Right cardiac atrium (tissue), 5 donors: ENCODE data around the gene PANX2. TPM values are rescaled to one million over a fixed set of nuclear protein-coding genes. Genes with fewer than 3 reads are reported as not detected.

Source experiments
- ATAC-seq, 2 donors: fragments of 200-7000 bp; cut with Tn5 transposase; one replicate each; pipeline versions ENCODE4 v1.8.0 to v1.9.1; 2020; ENCODE audit warnings: moderate library complexity in 2 of 2, mild to moderate bottlenecking in 1 of 2
- DNase-seq, 3 donors: peaks; one replicate each; pipeline ENCODE4 v3.0.0-alpha.2; 2020
- H3K27ac ChIP-seq: one replicate; pipeline ENCODE4 v1.5.1; 2013; ENCODE audit warnings: mild to moderate bottlenecking, low read length, control low read depth, moderate library complexity
- H3K27me3 ChIP-seq: one replicate; pipeline ENCODE4 v1.6.1; 2013; ENCODE audit not compliant: control insufficient read depth, insufficient read depth
- H3K4me1 ChIP-seq: one replicate; pipeline ENCODE4 v1.6.1; 2013; ENCODE audit warnings: low read length; ENCODE audit not compliant: control insufficient read depth, insufficient read depth
- H3K4me3 ChIP-seq: one replicate; pipeline ENCODE4 v1.5.1; 2013; ENCODE audit warnings: low read length, control low read depth
- H3K9me3 ChIP-seq: one replicate; pipeline ENCODE4 v1.6.1; 2013; ENCODE audit warnings: low read length; ENCODE audit not compliant: control insufficient read depth
- WGBS: extraction: QIAGEN DNeasy Blood & Tissue Kit; methylation state at CpG from one replicate; pipeline ENCODE4 v1.1.7; 2013; 5-methylcytosine and 5-hydroxymethylcytosine counted together
- intact Hi-C, 4 donors: fragments of 100-400 bp; cut with DNase I; formaldehyde crosslinking; loops; one replicate each; pipeline versions ENCODE4 v1.11.0 to v1.14.0; 2022 to 2023
- polyA plus RNA-seq: library from polyadenylated mRNA; stranded (reverse); fragments of 200-250 nt; gene quantifications from one replicate; pipeline ENCODE4 v1.2.3, GENCODE V29; 2013
- total RNA-seq, 4 donors: library from RNA; stranded (reverse); fragmentation: NEBNext Ultra II Directional; extraction: Animal tissue kit (Norgen Biotek cat#: 25700); gene quantifications; one replicate each; pipeline ENCODE4 v1.2.1, GENCODE V29; 2021
- donor health status: healthy with polysubstance abuse.
- donor health status: DM: no; HTN: yes; CAD: no.
- donor health status: DM: no; HTN: no; CAD: no.
- donor health status: DM: no; HTN: yes; CAD: no; lungs with severe emphysema.
- donor health status: DM: yes; HTN: yes; CAD: no.

Gene PANX2
- total and polyA plus RNA-seq, 5 donors, result 0.43 to 2.1 (median 0.88) TPM

DNA sequence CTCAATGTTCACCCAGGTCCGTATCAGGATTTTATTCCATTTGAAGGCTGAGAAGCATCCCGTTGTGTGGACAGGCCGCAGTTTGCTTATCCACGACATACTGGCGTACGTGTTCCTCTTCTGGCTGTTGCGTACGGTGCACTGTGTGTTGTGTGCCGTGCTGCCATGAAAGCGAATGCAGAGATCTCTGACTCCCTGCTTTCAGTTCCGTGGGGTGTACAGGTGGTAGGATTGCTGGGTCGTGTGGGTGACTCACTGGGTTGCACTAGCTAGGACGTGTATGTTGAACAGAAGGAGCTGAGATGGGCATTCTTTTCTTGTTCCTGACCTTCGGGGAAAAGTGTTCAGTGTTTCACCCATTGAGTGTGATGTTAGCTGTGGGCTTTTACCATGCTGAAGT is 40.6 kb downstream of the PANX2 start:
- H3K27ac ChIP-seq, result no peak overlapping the region
- no peak overlapping the region for H3K4me3 ChIP-seq
- H3K27me3 ChIP-seq, result no peaks in the 10 kb centered on the region
- intact Hi-C loops, result loop anchor here in 2 of 4 donors (5.0 to 10.0 kb wide), 2 partner anchors 64 to 276 kb away; no protein-coding TSS in a partner anchor
- no peak for ATAC-seq
- 89% methylated on average over 14 of the region's 14 CpGs for WGBS
- DNase-seq, result peak in 1 of 3 donors; percentile 4
- no peaks in the 10 kb centered on the region for H3K9me3 ChIP-seq
- H3K4me1 ChIP-seq, result no peaks in the 10 kb centered on the region

DNA sequence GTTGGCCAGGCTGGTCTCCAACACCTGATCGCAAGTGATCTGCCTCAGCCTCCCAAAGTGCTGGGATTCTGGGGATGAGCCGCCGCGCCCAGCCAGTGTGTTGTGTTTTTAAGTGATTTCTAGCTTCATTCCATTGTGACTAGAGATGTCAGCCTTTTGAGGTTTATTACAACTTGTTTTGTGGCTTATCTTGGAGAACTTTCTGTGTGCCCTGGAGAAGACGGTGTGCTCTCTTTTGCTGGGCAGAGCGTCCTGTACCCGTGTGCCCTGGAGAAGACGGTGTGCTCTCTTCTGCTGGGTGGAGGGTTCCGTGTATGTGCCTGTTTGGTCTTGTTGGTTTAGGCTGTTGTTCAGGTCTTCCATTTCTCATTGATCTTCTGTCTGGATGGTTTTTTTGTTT is 42.7 kb downstream of the PANX2 start:
- ATAC-seq (no peak), DNase-seq (no peak)
- Histone ChIP-seq H3K4me3 (no peak overlapping the region), H3K27ac (no peak overlapping the region), H3K27me3 (no peaks in the 10 kb centered on the region), H3K4me1 (no peaks in the 10 kb centered on the region), H3K9me3 (no peaks in the 10 kb centered on the region)
- WGBS, result 96% methylated on average over 9 of the region's 9 CpGs
- intact Hi-C loops, result loop anchor here in 2 of 4 donors (5.0 to 10.0 kb wide), 2 partner anchors 66 to 278 kb away; no protein-coding TSS in a partner anchor

GRCh38 chr22:50215297-50216054 is 44.9 kb downstream of the PANX2 start:
- no peak overlapping the region for H3K27ac ChIP-seq
- intact Hi-C loops, result loop anchor here in 1 of 4 donors (10.0 kb wide), 1 partner anchor 281 kb away; no protein-coding TSS in a partner anchor
- no peaks in the 10 kb centered on the region for H3K4me1 ChIP-seq
- no peaks in the 10 kb centered on the region for H3K9me3 ChIP-seq
- ATAC-seq (no peak), DNase-seq (peak; percentile 32 to 66 (median 55))
- 67% methylated on average over 17 of the region's 17 CpGs for WGBS
- H3K4me3 ChIP-seq, result no peak overlapping the region
- H3K27me3 ChIP-seq, result no peaks in the 10 kb centered on the region

- Histone ChIP-seq H3K4me1 (no peaks in the 10 kb centered on the region), H3K27me3 (no peaks in the 10 kb centered on the region), H3K4me3 (no peak overlapping the region), H3K9me3 (no peaks in the 10 kb centered on the region), H3K27ac (no peak overlapping the region)
- WGBS, result 83% methylated on average over 15 of the region's 15 CpGs
- intact Hi-C loops, result loop anchor here in 1 of 4 donors (10.0 kb wide), 1 partner anchor 281 kb away; no protein-coding TSS in a partner anchor
- ATAC-seq (no peak), DNase-seq (peak; percentile 7 to 52 (median 47))
These were observed 45.6 kb downstream of the PANX2 start for GRCh38 chr22:50216055-50216683.

DNA sequence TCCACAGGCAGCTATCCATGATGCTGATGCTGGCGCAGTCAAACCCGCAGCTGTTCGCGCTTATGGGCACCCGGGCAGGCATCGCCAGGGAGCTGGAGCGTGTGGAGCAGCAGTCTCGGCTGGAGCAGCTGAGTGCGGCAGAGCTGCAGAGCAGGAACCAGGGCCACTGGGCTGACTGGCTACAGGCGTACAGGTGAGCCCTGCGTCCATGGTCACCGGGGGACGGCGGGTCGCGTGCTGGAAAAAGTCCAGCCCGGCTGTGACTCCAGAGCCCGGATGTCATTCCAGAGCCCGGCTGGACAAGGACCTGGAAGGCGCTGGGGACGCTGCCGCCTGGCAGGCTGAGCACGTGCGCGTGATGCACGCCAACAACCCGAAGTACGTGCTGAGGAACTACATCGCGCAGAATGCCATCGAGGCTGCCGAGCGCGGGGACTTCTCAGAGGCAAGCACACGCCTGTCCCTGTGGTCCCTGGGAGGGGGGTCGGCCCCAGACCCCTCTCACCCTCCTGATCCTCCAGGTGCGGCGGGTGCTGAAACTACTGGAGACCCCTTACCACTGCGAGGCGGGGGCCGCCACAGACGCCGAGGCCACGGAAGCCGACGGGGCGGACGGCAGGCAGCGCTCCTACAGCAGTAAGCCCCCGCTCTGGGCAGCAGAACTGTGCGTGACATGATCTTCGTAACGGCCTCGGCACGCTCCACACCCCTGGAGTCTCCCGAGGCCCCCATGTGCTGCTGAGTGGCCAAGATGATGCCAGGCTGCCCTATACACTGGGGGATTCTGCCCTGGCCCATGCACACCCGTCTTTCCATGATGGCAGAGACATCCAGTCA is 46.4 kb downstream of the PANX2 start:
- Histone ChIP-seq H3K27me3 (no peaks in the 10 kb centered on the region), H3K9me3 (no peaks in the 10 kb centered on the region), H3K4me3 (no peak overlapping the region), H3K27ac (no peak overlapping the region), H3K4me1 (no peaks in the 10 kb centered on the region)
- 94% methylated on average over 57 of the region's 57 CpGs for WGBS
- ATAC-seq (no peak), DNase-seq (peak; percentile 20 to 63 (median 63))
- intact Hi-C loops, result loop anchor here in 1 of 4 donors (10.0 kb wide), 1 partner anchor 282 kb away; no protein-coding TSS in a partner anchor

- Histone ChIP-seq H3K4me3 (no peak overlapping the region), H3K9me3 (no peaks in the 10 kb centered on the region), H3K27ac (no peak overlapping the region), H3K4me1 (no peaks in the 10 kb centered on the region), H3K27me3 (no peaks in the 10 kb centered on the region)
- DNase-seq (peak in 2 of 3 donors; percentile 42 to 60), ATAC-seq (no peak)
- intact Hi-C loops, result loop anchor here in 1 of 4 donors (10.0 kb wide), 1 partner anchor 283 kb away; no protein-coding TSS in a partner anchor
- WGBS, result 84% methylated on average over 21 of the region's 21 CpGs
These were observed 47.1 kb downstream of the PANX2 start for GRCh38 chr22:50217543-50218152.

- H3K27ac ChIP-seq, result no peak overlapping the region
- 83% methylated on average over 43 of the region's 43 CpGs for WGBS
- no peaks in the 10 kb centered on the region for H3K27me3 ChIP-seq
- DNase-seq (peak in 2 of 3 donors; percentile 64), ATAC-seq (peak in 1 of 2 donors; percentile 5)
- no peak overlapping the region for H3K4me3 ChIP-seq
- no peaks in the 10 kb centered on the region for H3K4me1 ChIP-seq
- H3K9me3 ChIP-seq, result no peaks in the 10 kb centered on the region
- intact Hi-C loops, result loop anchor here in 1 of 4 donors (10.0 kb wide), 1 partner anchor 284 kb away; no protein-coding TSS in a partner anchor
These were observed 47.8 kb downstream of the PANX2 start for GRCh38 chr22:50218153-50218995.

- H3K9me3 ChIP-seq, result no peaks in the 10 kb centered on the region
- H3K27me3 ChIP-seq, result no peaks in the 10 kb centered on the region
- no peaks in the 10 kb centered on the region for H3K4me1 ChIP-seq
- DNase-seq (peak; percentile 83 to 94 (median 93)), ATAC-seq (peak; percentile 75 to 78)
- WGBS, result 70% methylated on average over 42 of the region's 42 CpGs
- H3K27ac ChIP-seq, result no peak overlapping the region
- no peak overlapping the region for H3K4me3 ChIP-seq
- intact Hi-C loops, result loop anchor here in 1 of 4 donors (10.0 kb wide), 1 partner anchor 284 kb away; no protein-coding TSS in a partner anchor
These were observed 48.6 kb downstream of the PANX2 start for GRCh38 chr22:50218996-50219727.
